NT2/D1 (cell line): ENCODE measurements around the gene CHP2.
A peak's percentile ranks its signal among the peaks of the same experiment; 100 is the strongest.
"Not testable (repeated sequence)": the region's sequence is repeated elsewhere in the genome, so short reads cannot be mapped to it uniquely, and the experiment has no call there.

Experiments
- DNase-seq: peaks from one replicate; pipeline ENCODE4 v3.0.0-alpha.2; 2011; ENCODE audit warnings: low read depth, low spot score
- H3K27me3 ChIP-seq: 2 replicates; pipeline ENCODE4 v1.6.0; 2011; ENCODE audit warnings: mild to moderate bottlenecking; ENCODE audit not compliant: insufficient read length, insufficient read depth
- H3K36me3 ChIP-seq: 2 replicates; pipeline ENCODE4 v1.6.1; 2011; ENCODE audit warnings: mild to moderate bottlenecking, low read length, mixed read lengths; ENCODE audit not compliant: insufficient read depth, insufficient read length
- H3K4me1 ChIP-seq: 2 replicates; pipeline ENCODE4 v1.5.1; 2011; ENCODE audit not compliant: insufficient read depth, insufficient read length
- H3K4me3 ChIP-seq: 2 replicates; pipeline ENCODE4 v1.5.1; 2011; ENCODE audit warnings: low read depth; ENCODE audit not compliant: insufficient read length
- H3K9ac ChIP-seq: 2 replicates; pipeline ENCODE4 v1.6.0; 2011; ENCODE audit warnings: low read depth; ENCODE audit not compliant: insufficient read length
- H3K9me3 ChIP-seq: 2 replicates; pipeline ENCODE4 v1.5.1; 2011; ENCODE audit warnings: mild to moderate bottlenecking, low read length; ENCODE audit not compliant: insufficient read depth
- SUZ12 ChIP-seq: IDR thresholded peaks from 2 replicates; pipeline ENCODE4 v1.6.1; 2011; ENCODE audit not compliant: insufficient read length, insufficient read depth; ENCODE audit errors: extremely low read depth
- YY1 ChIP-seq: IDR thresholded peaks from 2 replicates; pipeline ENCODE4 v1.6.1; 2011; ENCODE audit not compliant: insufficient read length, insufficient read depth
- ZNF274 ChIP-seq: IDR thresholded peaks from 2 replicates; pipeline ENCODE4 v1.6.1; 2011; ENCODE audit warnings: mild to moderate bottlenecking, low read depth, low read length

Gene CHP2

GRCh38 chr16:23748630-23749029, 6.2 kb upstream of the CHP2 start:
- no peaks in the 10 kb centered on the region for H3K9me3 ChIP-seq
- TF ChIP-seq YY1 (no peak), ZNF274 (no peak), SUZ12 (no peak)
- DNase-seq: no peak
- H3K9ac ChIP-seq: no peak overlapping the region
- H3K27me3 ChIP-seq: peaks cover 2% of the 10 kb centered on the region
- no peaks in the 10 kb centered on the region for H3K4me1 ChIP-seq
- H3K4me3 ChIP-seq: no peak overlapping the region
- H3K36me3 ChIP-seq: no peaks in the 10 kb centered on the region

- not testable (repeated sequence) for H3K4me3 ChIP-seq, H3K4me1 ChIP-seq, H3K36me3 ChIP-seq, H3K9me3 ChIP-seq, DNase-seq, H3K9ac ChIP-seq
- H3K27me3 ChIP-seq: peaks cover 25% of the 10 kb centered on the region
Observed at GRCh38 chr16:23751053-23751452, 3.8 kb upstream of the CHP2 start.

- no peak for DNase-seq
- TF ChIP-seq ZNF274 (no peak), SUZ12 (no peak), YY1 (no peak)
- H3K36me3 ChIP-seq: no peaks in the 10 kb centered on the region
- peak overlapping the region; percentile 49 for H3K4me3 ChIP-seq
- H3K9me3 ChIP-seq: no peaks in the 10 kb centered on the region
- H3K27me3 ChIP-seq: peaks cover 36% of the 10 kb centered on the region
- H3K9ac ChIP-seq: no peak overlapping the region
- H3K4me1 ChIP-seq: peaks cover 3% of the 10 kb centered on the region
Observed at GRCh38 chr16:23753908-23754593, 775 bp upstream of the CHP2 start.

DNA sequence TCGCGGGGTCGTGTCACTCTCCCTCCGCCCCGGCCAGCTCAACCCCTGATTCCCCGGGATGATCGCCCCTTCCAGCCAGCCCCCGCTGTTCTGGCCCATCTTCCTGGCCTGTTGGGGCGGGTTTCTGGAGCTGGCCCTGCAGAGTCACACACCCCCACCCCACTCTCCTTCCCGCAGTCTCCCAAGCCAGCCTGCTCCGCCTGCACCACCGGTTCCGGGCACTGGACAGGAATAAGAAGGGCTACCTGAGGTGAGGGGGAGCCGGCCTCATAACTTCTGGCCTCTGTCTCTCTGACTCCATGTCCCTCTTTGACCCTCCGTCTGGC, 621 bp downstream of the CHP2 start:
- DNase-seq: no peak
- Histone ChIP-seq H3K36me3 (no peaks in the 10 kb centered on the region), H3K4me3 (no peak overlapping the region), H3K9me3 (no peaks in the 10 kb centered on the region), H3K9ac (peak overlapping the region; percentile 76), H3K4me1 (peaks cover 3% of the 10 kb centered on the region), H3K27me3 (peaks cover 36% of the 10 kb centered on the region)
- no peak for TF ChIP-seq ZNF274
- TF ChIP-seq YY1: no peak
- TF ChIP-seq SUZ12: no peak

DNA sequence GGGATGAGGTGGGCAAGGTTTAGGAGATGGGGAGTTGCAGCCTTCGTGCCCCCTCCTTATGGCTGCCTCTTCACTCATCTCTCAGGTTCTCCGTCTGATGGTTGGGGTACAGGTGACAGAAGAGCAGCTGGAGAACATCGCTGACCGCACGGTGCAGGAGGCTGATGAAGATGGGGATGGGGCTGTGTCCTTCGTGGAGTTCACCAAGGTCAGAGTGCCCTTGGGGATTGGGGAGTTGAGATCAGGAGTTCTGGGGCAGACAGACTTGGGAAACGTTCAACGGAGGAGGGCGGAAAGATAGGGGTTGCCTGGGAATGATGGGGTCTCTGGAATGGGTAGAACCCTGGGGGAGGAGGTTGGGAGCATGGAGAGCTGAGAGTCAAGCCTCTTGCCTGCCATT, 2.3 kb downstream of the CHP2 start:
- Histone ChIP-seq H3K27me3 (peaks cover 36% of the 10 kb centered on the region), H3K9me3 (no peaks in the 10 kb centered on the region), H3K4me3 (no peak overlapping the region), H3K36me3 (no peaks in the 10 kb centered on the region), H3K4me1 (peaks cover 6% of the 10 kb centered on the region), H3K9ac (no peak overlapping the region)
- DNase-seq: no peak
- TF ChIP-seq YY1: no peak

- DNase-seq: no peak
- Histone ChIP-seq H3K4me1 (peaks cover 6% of the 10 kb centered on the region), H3K27me3 (peaks cover 36% of the 10 kb centered on the region), H3K9me3 (no peaks in the 10 kb centered on the region), H3K36me3 (no peaks in the 10 kb centered on the region), H3K9ac (no peak overlapping the region), H3K4me3 (no peak overlapping the region)
- TF ChIP-seq YY1: no peak
- no peak for TF ChIP-seq ZNF274
- TF ChIP-seq SUZ12: no peak
Observed at GRCh38 chr16:23757937-23758619, 3.3 kb downstream of the CHP2 start.

DNA sequence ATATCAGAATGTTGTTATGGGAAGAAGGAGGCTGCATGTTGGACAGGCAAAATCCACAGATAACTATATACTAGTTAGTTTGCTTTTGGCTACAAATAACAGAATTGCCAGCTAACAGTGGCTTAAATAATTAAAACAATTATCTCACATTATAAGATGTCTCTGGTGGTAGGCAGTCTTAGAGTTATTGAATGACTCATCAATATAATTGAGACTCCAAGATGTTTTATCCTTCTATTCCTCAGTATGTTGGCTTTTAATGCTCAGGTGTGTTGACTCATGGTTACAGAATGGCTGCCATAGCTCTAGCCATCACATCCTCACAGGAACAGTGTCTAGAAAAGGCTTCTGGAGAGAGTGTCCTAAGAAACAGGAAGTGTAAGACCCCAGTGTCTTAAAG, 11.1 kb downstream of the CHP2 start:
- H3K9ac ChIP-seq: no peak overlapping the region
- no peak for TF ChIP-seq YY1
- TF ChIP-seq SUZ12: no peak
- TF ChIP-seq ZNF274: no peak
- H3K9me3 ChIP-seq: no peaks in the 10 kb centered on the region
- H3K4me3 ChIP-seq: no peak overlapping the region
- DNase-seq: no peak
- H3K36me3 ChIP-seq: no peaks in the 10 kb centered on the region
- H3K27me3 ChIP-seq: no peaks in the 10 kb centered on the region
- H3K4me1 ChIP-seq: peaks cover 3% of the 10 kb centered on the region

GRCh38 chr16:23768581-23768980, 13.8 kb downstream of the CHP2 start:
- Histone ChIP-seq H3K9ac (no peak overlapping the region), H3K4me3 (no peak overlapping the region), H3K27me3 (no peaks in the 10 kb centered on the region), H3K36me3 (no peaks in the 10 kb centered on the region), H3K9me3 (no peaks in the 10 kb centered on the region), H3K4me1 (no peaks in the 10 kb centered on the region)
- TF ChIP-seq YY1 (no peak), ZNF274 (no peak)
- DNase-seq: no peak
